ENCODE data around the gene MYO1H.
"Not testable (repeated sequence)": the region's sequence is repeated elsewhere in the genome, so short reads cannot be mapped to it uniquely, and the experiment has no call there.

MYO1H gene

GRCh38 chr12:109439951-109440350 lies 92.3 kb downstream of the MYO1H start:
- H3K4me3 Mint-ChIP-seq; H3K9me3 Mint-ChIP-seq; H3K4me1 Mint-ChIP-seq (ENCODE audit: low read depth); H3K36me3 Mint-ChIP-seq (ENCODE audit: low read depth); H3K27ac Mint-ChIP-seq; DNase-seq (ENCODE audit: low spot score); H3K27me3 Mint-ChIP-seq (ENCODE audit: low read depth): not testable (repeated sequence)

GRCh38 chr12:109440851-109441490 lies 93.3 kb downstream of the MYO1H start:
- no peaks in the 10 kb centered on the region for H3K4me1 Mint-ChIP-seq (ENCODE audit: low read depth)
- H3K9me3 Mint-ChIP-seq, result no peaks in the 10 kb centered on the region
- DNase-seq (ENCODE audit: low spot score), result no peak
- H3K4me3 Mint-ChIP-seq, result no peak overlapping the region
- H3K36me3 Mint-ChIP-seq (ENCODE audit: low read depth), result no peaks in the 10 kb centered on the region
- H3K27ac Mint-ChIP-seq, result no peak overlapping the region
- no peaks in the 10 kb centered on the region for H3K27me3 Mint-ChIP-seq (ENCODE audit: low read depth)

GRCh38 chr12:109443794-109444193 lies 96.1 kb downstream of the MYO1H start:
- Mint-ChIP-seq H3K4me3 (no peak overlapping the region), H3K27me3 (ENCODE audit: low read depth) (no peaks in the 10 kb centered on the region), H3K27ac (no peak overlapping the region), H3K36me3 (ENCODE audit: low read depth) (no peaks in the 10 kb centered on the region), H3K9me3 (no peaks in the 10 kb centered on the region), H3K4me1 (ENCODE audit: low read depth) (no peaks in the 10 kb centered on the region)
- DNase-seq (ENCODE audit: low spot score), result no peak

- Mint-ChIP-seq H3K9me3 (no peaks in the 10 kb centered on the region), H3K36me3 (ENCODE audit: low read depth) (no peaks in the 10 kb centered on the region), H3K27me3 (ENCODE audit: low read depth) (no peaks in the 10 kb centered on the region), H3K4me3 (no peak overlapping the region), H3K4me1 (ENCODE audit: low read depth) (no peaks in the 10 kb centered on the region), H3K27ac (no peak overlapping the region)
- no peak for DNase-seq (ENCODE audit: low spot score)
These were observed 96.6 kb downstream of the MYO1H start for GRCh38 chr12:109444259-109444658.

- Mint-ChIP-seq H3K4me1 (ENCODE audit: low read depth) (no peaks in the 10 kb centered on the region), H3K4me3 (no peak overlapping the region), H3K9me3 (no peaks in the 10 kb centered on the region), H3K36me3 (ENCODE audit: low read depth) (peaks cover 2% of the 10 kb centered on the region), H3K27me3 (ENCODE audit: low read depth) (no peaks in the 10 kb centered on the region), H3K27ac (no peak overlapping the region)
- DNase-seq (ENCODE audit: low spot score), result no peak
These were observed 97.5 kb downstream of the MYO1H start for GRCh38 chr12:109445191-109445609.

- Mint-ChIP-seq H3K9me3 (no peaks in the 10 kb centered on the region), H3K4me1 (ENCODE audit: low read depth) (peaks cover 2% of the 10 kb centered on the region), H3K36me3 (ENCODE audit: low read depth) (peaks cover 9% of the 10 kb centered on the region), H3K27me3 (ENCODE audit: low read depth) (no peaks in the 10 kb centered on the region), H3K4me3 (no peak overlapping the region), H3K27ac (no peak overlapping the region)
- no peak for DNase-seq (ENCODE audit: low spot score)
These were observed 99.2 kb downstream of the MYO1H start for GRCh38 chr12:109446869-109447268.

GRCh38 chr12:109447482-109447881 lies 99.8 kb downstream of the MYO1H start:
- Mint-ChIP-seq H3K4me3 (no peak overlapping the region), H3K27ac (no peak overlapping the region), H3K4me1 (ENCODE audit: low read depth) (peaks cover 2% of the 10 kb centered on the region), H3K9me3 (no peaks in the 10 kb centered on the region), H3K36me3 (ENCODE audit: low read depth) (peaks cover 15% of the 10 kb centered on the region), H3K27me3 (ENCODE audit: low read depth) (no peaks in the 10 kb centered on the region)
- DNase-seq (ENCODE audit: low spot score), result no peak

GRCh38 chr12:109448272-109448671 lies 100.6 kb downstream of the MYO1H start:
- no peaks in the 10 kb centered on the region for H3K9me3 Mint-ChIP-seq
- peaks cover 15% of the 10 kb centered on the region for H3K36me3 Mint-ChIP-seq (ENCODE audit: low read depth)
- H3K27me3 Mint-ChIP-seq (ENCODE audit: low read depth), result no peaks in the 10 kb centered on the region
- peaks cover 2% of the 10 kb centered on the region for H3K4me1 Mint-ChIP-seq (ENCODE audit: low read depth)
- no peak overlapping the region for H3K27ac Mint-ChIP-seq
- no peak for DNase-seq (ENCODE audit: low spot score)
- H3K4me3 Mint-ChIP-seq, result no peak overlapping the region

- Mint-ChIP-seq H3K36me3 (ENCODE audit: low read depth) (peaks cover 17% of the 10 kb centered on the region), H3K27ac (no peak overlapping the region), H3K9me3 (no peaks in the 10 kb centered on the region), H3K27me3 (ENCODE audit: low read depth) (no peaks in the 10 kb centered on the region), H3K4me3 (no peak overlapping the region), H3K4me1 (ENCODE audit: low read depth) (peaks cover 2% of the 10 kb centered on the region)
- DNase-seq (ENCODE audit: low spot score), result no peak
These were observed 101.1 kb downstream of the MYO1H start for GRCh38 chr12:109448707-109449390.

- DNase-seq (ENCODE audit: low spot score), result no peak
- Mint-ChIP-seq H3K9me3 (no peaks in the 10 kb centered on the region), H3K36me3 (ENCODE audit: low read depth) (peaks cover 23% of the 10 kb centered on the region), H3K27ac (no peak overlapping the region), H3K4me1 (ENCODE audit: low read depth) (peaks cover 2% of the 10 kb centered on the region), H3K4me3 (no peak overlapping the region), H3K27me3 (ENCODE audit: low read depth) (no peaks in the 10 kb centered on the region)
These were observed 102.3 kb downstream of the MYO1H start for GRCh38 chr12:109449845-109450532.

GRCh38 chr12:109450980-109451379 lies 103.3 kb downstream of the MYO1H start:
- Mint-ChIP-seq H3K4me1 (ENCODE audit: low read depth) (peaks cover 2% of the 10 kb centered on the region), H3K36me3 (ENCODE audit: low read depth) (peaks cover 26% of the 10 kb centered on the region), H3K27ac (peak overlapping the region; percentile 44), H3K4me3 (no peak overlapping the region), H3K27me3 (ENCODE audit: low read depth) (no peaks in the 10 kb centered on the region), H3K9me3 (no peaks in the 10 kb centered on the region)
- DNase-seq (ENCODE audit: low spot score), result no peak

GRCh38 chr12:109451400-109451799 lies 103.7 kb downstream of the MYO1H start:
- no peaks in the 10 kb centered on the region for H3K27me3 Mint-ChIP-seq (ENCODE audit: low read depth)
- H3K27ac Mint-ChIP-seq, result peak overlapping the region; percentile 44
- no peaks in the 10 kb centered on the region for H3K9me3 Mint-ChIP-seq
- peaks cover 2% of the 10 kb centered on the region for H3K4me1 Mint-ChIP-seq (ENCODE audit: low read depth)
- DNase-seq (ENCODE audit: low spot score), result no peak
- H3K36me3 Mint-ChIP-seq (ENCODE audit: low read depth), result peaks cover 26% of the 10 kb centered on the region
- H3K4me3 Mint-ChIP-seq, result no peak overlapping the region

- Mint-ChIP-seq H3K4me3 (no peak overlapping the region), H3K9me3 (no peaks in the 10 kb centered on the region), H3K4me1 (ENCODE audit: low read depth) (peaks cover 2% of the 10 kb centered on the region), H3K36me3 (ENCODE audit: low read depth) (peaks cover 34% of the 10 kb centered on the region), H3K27me3 (ENCODE audit: low read depth) (no peaks in the 10 kb centered on the region), H3K27ac (no peak overlapping the region)
- DNase-seq (ENCODE audit: low spot score), result no peak
These were observed 104.8 kb downstream of the MYO1H start for GRCh38 chr12:109452489-109452888.

GRCh38 chr12:109455706-109456105 lies 108.0 kb downstream of the MYO1H start:
- H3K27me3 Mint-ChIP-seq (ENCODE audit: low read depth), result no peaks in the 10 kb centered on the region
- peaks cover 43% of the 10 kb centered on the region for H3K36me3 Mint-ChIP-seq (ENCODE audit: low read depth)
- no peak for DNase-seq (ENCODE audit: low spot score)
- H3K4me1 Mint-ChIP-seq (ENCODE audit: low read depth), result peaks cover 11% of the 10 kb centered on the region
- no peak overlapping the region for H3K4me3 Mint-ChIP-seq
- H3K9me3 Mint-ChIP-seq, result no peaks in the 10 kb centered on the region
- no peak overlapping the region for H3K27ac Mint-ChIP-seq

Measured in T-helper 2 cell treated with Interferon-gamma antibody and Interleukin-4, amounts not matched to agents 5 μg/mL and 100 μg/mL, for 36 hours (primary cell).